Naive thymus-derived CD4-positive, alpha-beta T cell (primary cell): ENCODE data around the gene TOMM7. TPM values are rescaled to one million over a fixed set of nuclear protein-coding genes. Genes with fewer than 3 reads are reported as not detected.
"Not testable (repeated sequence)": the region's sequence is repeated elsewhere in the genome, so short reads cannot be mapped to it uniquely, and the experiment has no call there.

Source experiments
- ATAC-seq: fragments of 150-1000 bp; cut with Tn5 transposase; 2 replicates; pipeline ENCODE4 v1.10.0; 2021; ENCODE audit warnings: mild to moderate bottlenecking, moderate library complexity
- CTCF ChIA-PET: fragments of 350-600 bp; sonication (Branson Sonifier 250); formaldehyde crosslinking; loops from one replicate; lab custom pipeline; 2021; ENCODE audit warnings: antibody characterized with exemption; lab: Charles Lee
- POLR2A ChIA-PET: fragments of 350-600 bp; sonication (Branson Sonifier 250); formaldehyde crosslinking; loops from one replicate; lab custom pipeline; 2021; ENCODE audit warnings: antibody characterized with exemption, inconsistent platforms; lab: Charles Lee
- DNase-seq, 9 donors: peaks; one replicate each; pipeline versions ENCODE4 v3.0.0 to v3.0.0-alpha.2; 2020 to 2022; ENCODE audit warnings: mixed read lengths in 1 of 9
- H3K27ac ChIP-seq: one replicate; pipeline ENCODE4 v1.7.0; 2013; ENCODE audit warnings: mild to moderate bottlenecking, low read depth, low read length, moderate library complexity
- H3K27me3 ChIP-seq, 2 donors: one replicate each; pipeline ENCODE4 v1.7.0; 2013; ENCODE audit warnings: low read length in 2 of 2, mild to moderate bottlenecking in 2 of 2, moderate library complexity in 2 of 2; ENCODE audit not compliant: control insufficient read depth in 2 of 2, insufficient read depth in 2 of 2
- H3K36me3 ChIP-seq, 3 experiments: 1 replicate in 2 of 3; 2 replicates in 1 of 3; pipeline ENCODE4 v1.7.0; 2013; ENCODE audit warnings: low read length in 3 of 3, mild to moderate bottlenecking in 3 of 3, moderate library complexity in 1 of 3; ENCODE audit not compliant: insufficient read depth in 3 of 3, control insufficient read depth in 2 of 3
- H3K4me1 ChIP-seq, 2 donors: one replicate each; pipeline ENCODE4 v1.7.0; 2013; ENCODE audit warnings: low read length in 2 of 2, mild to moderate bottlenecking in 2 of 2, moderate library complexity in 1 of 2; ENCODE audit not compliant: control insufficient read depth in 2 of 2, insufficient read depth in 2 of 2
- H3K4me3 ChIP-seq: 2 replicates; pipeline ENCODE4 v1.7.0; 2013; ENCODE audit warnings: mild to moderate bottlenecking, low read length
- H3K9me3 ChIP-seq, 3 experiments: 1 replicate in 2 of 3; 2 replicates in 1 of 3; pipeline ENCODE4 v1.7.0; 2013; ENCODE audit warnings: low read length in 3 of 3; ENCODE audit not compliant: control insufficient read depth in 2 of 3
- H3K27ac Mint-ChIP-seq, 9 donors: one replicate each; pipeline ENCODE4 v1.8.0; 2020 to 2022; ENCODE audit warnings: mixed read lengths in 9 of 9, mild to moderate bottlenecking in 8 of 9, moderate library complexity in 5 of 9, inconsistent platforms in 2 of 9
- H3K27me3 Mint-ChIP-seq, 5 donors: one replicate each; pipeline ENCODE4 v1.8.0; 2021 to 2022; ENCODE audit warnings: mixed read lengths in 5 of 5, mild to moderate bottlenecking in 1 of 5
- H3K36me3 Mint-ChIP-seq, 5 donors: one replicate each; pipeline ENCODE4 v1.8.0; 2020 to 2022; ENCODE audit warnings: mixed read lengths in 5 of 5, mild to moderate bottlenecking in 3 of 5, inconsistent platforms in 1 of 5
- H3K4me1 Mint-ChIP-seq, 7 donors: one replicate each; pipeline ENCODE4 v1.8.0; 2020 to 2022; ENCODE audit warnings: mixed read lengths in 7 of 7, mild to moderate bottlenecking in 3 of 7, inconsistent platforms in 1 of 7
- H3K4me3 Mint-ChIP-seq, 10 donors: one replicate each; pipeline ENCODE4 v1.8.0; 2020 to 2022; ENCODE audit warnings: mild to moderate bottlenecking in 10 of 10, mixed read lengths in 10 of 10, moderate library complexity in 6 of 10, inconsistent platforms in 2 of 10
- H3K9me3 Mint-ChIP-seq, 11 donors: one replicate each; pipeline ENCODE4 v1.8.0; 2020 to 2022; ENCODE audit warnings: mixed read lengths in 11 of 11, mild to moderate bottlenecking in 4 of 11, inconsistent platforms in 1 of 11, moderate library complexity in 1 of 11
- intact Hi-C, 2 donors: fragments of 100-400 bp; cut with micrococcal nuclease; formaldehyde crosslinking; loops; one replicate each; pipeline ENCODE4 v1.15.1; 2023
- polyA plus RNA-seq, 2 donors: library from polyadenylated mRNA; unstranded; fragments of 300-500 nt; fragmentation: Illumina TruSeq; gene quantifications; one replicate each; pipeline ENCODE4 v1.2.3, GENCODE V29; 2021
- total RNA-seq, 6 experiments: library from RNA in 5 of 6; stranded (reverse) in 5 of 6; gene quantifications; 1 replicate in 5 of 6; 2 replicates in 1 of 6; pipeline ENCODE4 v1.2.3 and lab custom pipeline; 2021 to 2026

Gene TOMM7
- total and polyA plus RNA-seq, 7 experiments from 2014 or later, result 302 to 737 (median 498) TPM

GRCh38 chr7:22781230-22781711, 41.4 kb downstream of the TOMM7 start:
- ChIA-PET POLR2A (no interaction called here), CTCF (interaction anchor here (0.7 to 2.9 kb wide), 3 partner anchors 221 to 277 kb away, joined by 3 to 27 read pairs (median 3); no protein-coding TSS in a partner anchor)
- ATAC-seq (no peak), DNase-seq (no peak)
- Histone ChIP-seq H3K9me3 (no peaks in the 10 kb centered on the region), H3K27me3 (no peaks in the 10 kb centered on the region), H3K4me1 (no peaks in the 10 kb centered on the region), H3K36me3 (no peaks in the 10 kb centered on the region), H3K4me3 (no peak overlapping the region), H3K27ac (no peak overlapping the region)
- intact Hi-C loops, result no loop called here
- Mint-ChIP-seq H3K4me3 (no peak overlapping the region), H3K9me3 (peaks cover 0 to 1% (median 0%) of the 10 kb centered on the region in 11 donors), H3K27ac (no peak overlapping the region), H3K36me3 (no peaks in the 10 kb centered on the region), H3K4me1 (no peaks in the 10 kb centered on the region), H3K27me3 (peaks cover 0 to 34% (median 0%) of the 10 kb centered on the region in 5 donors)

GRCh38 chr7:22779730-22780323, 42.8 kb downstream of the TOMM7 start:
- H3K4me1 ChIP-seq, H3K27me3 ChIP-seq, H3K36me3 Mint-ChIP-seq, H3K9me3 Mint-ChIP-seq, POLR2A ChIA-PET, H3K27ac Mint-ChIP-seq, H3K27ac ChIP-seq, ATAC-seq, intact Hi-C loops, H3K4me1 Mint-ChIP-seq, DNase-seq, H3K4me3 ChIP-seq, H3K9me3 ChIP-seq, H3K4me3 Mint-ChIP-seq, H3K36me3 ChIP-seq: not testable (repeated sequence)
- CTCF ChIA-PET, result interaction anchor here (0.7 to 1.5 kb wide), 2 partner anchors 46 to 219 kb away, joined by 3 to 5 read pairs; no protein-coding TSS in a partner anchor
- peaks cover 0 to 43% (median 0%) of the 10 kb centered on the region in 5 donors for H3K27me3 Mint-ChIP-seq

GRCh38 chr7:22776964-22777363, 45.7 kb downstream of the TOMM7 start:
- Mint-ChIP-seq H3K27ac (no peak overlapping the region), H3K27me3 (peaks cover 0 to 37% (median 4%) of the 10 kb centered on the region in 5 donors), H3K4me1 (no peaks in the 10 kb centered on the region), H3K36me3 (no peaks in the 10 kb centered on the region), H3K9me3 (peaks cover 0 to 1% (median 0%) of the 10 kb centered on the region in 11 donors), H3K4me3 (no peak overlapping the region)
- Histone ChIP-seq H3K36me3 (no peaks in the 10 kb centered on the region), H3K27ac (no peak overlapping the region), H3K4me3 (no peak overlapping the region), H3K9me3 (no peaks in the 10 kb centered on the region), H3K27me3 (no peaks in the 10 kb centered on the region), H3K4me1 (no peaks in the 10 kb centered on the region)
- intact Hi-C loops, result no loop called here
- ATAC-seq (no peak), DNase-seq (no peak)
- ChIA-PET POLR2A (no interaction called here), CTCF (interaction anchor here (0.7 to 1.1 kb wide), 2 partner anchors 105 to 267 kb away, joined by 3 to 5 read pairs; no protein-coding TSS in a partner anchor)

GRCh38 chr7:22772885-22773284, 49.8 kb downstream of the TOMM7 start:
- H3K27me3 Mint-ChIP-seq, result peaks cover 14 to 58% (median 22%) of the 10 kb centered on the region in 5 donors
- H3K9me3 Mint-ChIP-seq, result peaks cover 0 to 1% (median 0%) of the 10 kb centered on the region in 11 donors
- Histone ChIP-seq H3K36me3 (no peaks in the 10 kb centered on the region), H3K27ac (no peak overlapping the region), H3K4me3 (no peak overlapping the region), H3K4me1 (no peaks in the 10 kb centered on the region), H3K27me3 (no peaks in the 10 kb centered on the region), H3K9me3 (no peaks in the 10 kb centered on the region)
- intact Hi-C loops, result no loop called here
- H3K36me3 Mint-ChIP-seq, result no peaks in the 10 kb centered on the region
- no peak overlapping the region for H3K4me3 Mint-ChIP-seq
- CTCF ChIA-PET, result interaction anchor here (0.7 kb wide), 1 partner anchor 45 kb away, joined by 4 read pairs; no protein-coding TSS in a partner anchor
- no peaks in the 10 kb centered on the region for H3K4me1 Mint-ChIP-seq
- ATAC-seq (no peak), DNase-seq (no peak)
- POLR2A ChIA-PET, result no interaction called here
- no peak overlapping the region for H3K27ac Mint-ChIP-seq

GRCh38 chr7:22771872-22772228, 50.8 kb downstream of the TOMM7 start:
- Histone ChIP-seq H3K36me3 (no peaks in the 10 kb centered on the region), H3K4me1 (no peaks in the 10 kb centered on the region), H3K27me3 (no peaks in the 10 kb centered on the region), H3K9me3 (no peaks in the 10 kb centered on the region), H3K4me3 (no peak overlapping the region), H3K27ac (no peak overlapping the region)
- intact Hi-C loops, result no loop called here
- ATAC-seq, result no peak
- CTCF ChIA-PET, result no interaction called here
- Mint-ChIP-seq H3K27me3 (peaks cover 21 to 59% (median 30%) of the 10 kb centered on the region in 5 donors), H3K36me3 (no peaks in the 10 kb centered on the region), H3K4me3 (no peak overlapping the region), H3K4me1 (no peaks in the 10 kb centered on the region), H3K27ac (no peak overlapping the region), H3K9me3 (peaks cover 0 to 1% (median 0%) of the 10 kb centered on the region in 11 donors)
- no peak for DNase-seq
- POLR2A ChIA-PET, result no interaction called here

GRCh38 chr7:22771194-22771871, 51.3 kb downstream of the TOMM7 start:
- ChIA-PET POLR2A (no interaction called here), CTCF (no interaction called here)

More at GRCh38 chr7:22771194-22771871, 51.3 kb downstream of the TOMM7 start:
- Histone ChIP-seq H3K36me3 (no peaks in the 10 kb centered on the region), H3K4me3 (no peak overlapping the region), H3K27me3 (no peaks in the 10 kb centered on the region), H3K27ac (no peak overlapping the region), H3K4me1 (no peaks in the 10 kb centered on the region), H3K9me3 (no peaks in the 10 kb centered on the region)
- no peaks in the 10 kb centered on the region for H3K36me3 Mint-ChIP-seq
- H3K9me3 Mint-ChIP-seq, result peaks cover 0 to 1% (median 0%) of the 10 kb centered on the region in 11 donors
- intact Hi-C loops, result no loop called here
- H3K4me3 Mint-ChIP-seq, result no peak overlapping the region
- no peaks in the 10 kb centered on the region for H3K4me1 Mint-ChIP-seq
- ATAC-seq, result no peak
- H3K27me3 Mint-ChIP-seq, result peaks cover 22 to 58% (median 30%) of the 10 kb centered on the region in 5 donors
- H3K27ac Mint-ChIP-seq, result peak overlapping the region in 1 of 9 donors; percentile 33
- no peak for DNase-seq
